ENCODE measurements around the gene PRAF2.

PRAF2 gene

GRCh38 chrX:49043220-49043986, 30.4 kb downstream of the PRAF2 start, which contains the start of gene TFE3:
TSS of gene TFE3 (minus strand) at chrX:49043357. CDS start at chrX:49043226, 131 bp downstream.
- peak; percentile 37 to 98 (median 93) for DNase-seq

DNA sequence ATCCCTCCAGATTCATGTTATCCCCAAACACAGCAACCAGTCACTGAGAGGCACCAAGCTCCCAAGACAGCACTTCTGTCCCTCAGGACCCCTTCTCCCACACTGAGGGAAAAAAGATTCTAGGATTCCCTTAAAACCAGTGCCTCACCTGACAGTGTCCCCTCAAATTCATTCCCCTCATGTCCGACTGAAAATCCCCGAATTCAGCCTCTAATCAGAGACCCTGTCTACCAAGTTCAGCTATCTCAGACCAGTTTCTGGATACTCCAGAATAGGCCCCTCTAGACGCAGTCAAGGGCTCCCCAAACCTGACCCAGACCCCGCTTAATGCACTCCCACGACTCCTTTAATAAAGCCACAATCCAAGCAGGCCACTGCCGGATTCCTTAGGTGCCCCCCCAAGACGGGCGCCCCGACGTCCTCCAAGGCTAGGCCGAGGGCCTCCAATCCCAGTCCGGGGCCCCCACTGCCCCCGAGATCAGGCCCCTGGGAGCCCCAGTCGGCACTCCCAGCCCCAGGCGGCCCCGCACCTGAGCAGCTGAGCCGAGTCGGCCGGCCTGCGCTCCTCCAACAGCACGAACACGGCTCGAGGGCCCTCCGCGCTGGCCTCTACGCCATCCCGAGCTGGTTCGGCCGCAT, 31.1 kb downstream of the PRAF2 start:
- peak in 5 of 56 donors; percentile 19 to 42 (median 31) for DNase-seq

DNA sequence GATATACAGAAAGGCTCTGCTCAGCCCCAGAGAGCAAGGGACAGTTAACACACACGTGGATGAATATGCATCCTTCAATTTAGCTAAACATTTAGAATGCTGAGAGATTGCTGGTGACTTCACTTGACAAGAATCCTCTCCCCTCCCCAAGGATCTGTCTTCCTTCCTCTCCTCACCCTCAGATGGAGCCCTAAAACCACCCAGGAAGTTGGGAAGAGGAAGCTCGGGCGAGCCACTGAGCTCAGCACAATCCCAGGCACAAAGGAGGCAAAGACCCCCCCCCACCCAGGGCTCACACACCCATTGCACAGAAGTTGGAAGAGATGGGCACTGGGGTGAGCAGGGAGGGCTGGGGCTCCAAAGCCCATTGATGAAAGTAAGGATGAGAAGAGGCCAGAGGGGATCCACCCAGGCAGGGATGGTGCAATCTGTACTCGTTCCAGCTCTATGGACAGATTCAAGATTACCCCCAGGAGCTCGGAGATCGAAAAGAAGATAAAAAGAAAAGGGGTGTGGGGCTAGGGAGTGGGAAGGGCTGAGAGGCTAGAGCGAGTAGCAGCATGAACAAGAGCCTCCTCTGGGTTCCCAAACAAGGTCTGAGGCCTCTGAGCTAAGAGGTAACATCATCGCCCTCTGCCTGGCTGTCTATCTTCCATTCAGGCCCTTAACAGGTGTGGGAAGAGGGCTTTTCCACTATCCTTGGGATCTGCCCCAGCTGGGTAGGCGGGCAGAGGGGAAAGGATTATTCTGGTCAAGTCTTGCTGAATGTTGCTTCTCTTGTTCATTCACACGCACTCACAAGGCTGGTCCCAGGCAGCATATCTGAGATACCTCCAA, 31.8 kb downstream of the PRAF2 start:
- peak in 7 of 56 donors; percentile 0 to 40 (median 1) for DNase-seq

GRCh38 chrX:49040376-49040955, 33.3 kb downstream of the PRAF2 start:
- DNase-seq, result no peak

GRCh38 chrX:49039598-49040375, 34.0 kb downstream of the PRAF2 start:
- peak in 43 of 56 donors; percentile 2 to 70 (median 20) for DNase-seq

GRCh38 chrX:49037883-49038475, 35.8 kb downstream of the PRAF2 start:
- no peak for DNase-seq

DNA sequence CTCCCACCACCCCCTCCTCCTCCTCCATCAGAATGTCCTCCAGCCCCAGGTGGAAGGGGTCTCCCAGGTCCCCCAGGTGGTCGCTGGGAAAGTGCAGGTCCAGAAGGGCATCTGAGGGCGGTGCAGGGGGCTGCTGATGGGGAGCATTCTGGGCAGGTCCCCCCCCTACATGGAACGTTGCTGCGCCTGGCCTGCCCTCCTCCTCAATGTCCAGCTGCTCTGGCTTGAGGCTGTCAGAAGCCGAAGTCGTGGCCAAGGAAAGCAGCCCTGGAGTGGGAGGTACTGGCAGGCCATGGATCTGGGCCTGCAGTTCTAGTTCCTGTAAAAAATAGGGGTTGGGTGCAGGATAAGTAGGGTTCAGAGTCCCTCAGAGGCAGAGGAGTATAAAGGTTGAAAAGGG, 43.5 kb downstream of the PRAF2 start:
- DNase-seq, result no peak

GRCh38 chrX:49029876-49030275, 43.9 kb downstream of the PRAF2 start:
- no peak for DNase-seq
